ENCODE results near the gene KIF21A.

DNA sequence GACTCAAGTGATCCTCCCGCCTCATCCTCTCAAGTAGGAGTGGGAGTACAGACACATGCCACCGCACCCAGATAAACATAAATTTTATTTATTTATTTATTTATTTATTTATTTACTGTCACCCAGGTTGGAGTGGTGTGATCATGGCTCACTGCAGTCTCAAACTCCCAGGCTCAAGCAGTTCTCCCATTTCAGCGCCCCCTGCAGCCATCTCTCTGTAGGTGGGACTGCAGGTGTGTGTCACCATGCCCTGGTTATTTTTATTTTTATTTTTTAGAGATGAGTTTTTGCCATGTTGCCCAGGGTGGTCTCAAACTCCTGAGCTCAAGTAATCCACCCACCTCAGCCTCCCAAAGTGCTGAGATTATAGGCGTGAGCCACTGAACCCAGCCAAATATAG is 33.2 kb upstream of the KIF21A start:
- TF ChIP-seq, protein P1, sequence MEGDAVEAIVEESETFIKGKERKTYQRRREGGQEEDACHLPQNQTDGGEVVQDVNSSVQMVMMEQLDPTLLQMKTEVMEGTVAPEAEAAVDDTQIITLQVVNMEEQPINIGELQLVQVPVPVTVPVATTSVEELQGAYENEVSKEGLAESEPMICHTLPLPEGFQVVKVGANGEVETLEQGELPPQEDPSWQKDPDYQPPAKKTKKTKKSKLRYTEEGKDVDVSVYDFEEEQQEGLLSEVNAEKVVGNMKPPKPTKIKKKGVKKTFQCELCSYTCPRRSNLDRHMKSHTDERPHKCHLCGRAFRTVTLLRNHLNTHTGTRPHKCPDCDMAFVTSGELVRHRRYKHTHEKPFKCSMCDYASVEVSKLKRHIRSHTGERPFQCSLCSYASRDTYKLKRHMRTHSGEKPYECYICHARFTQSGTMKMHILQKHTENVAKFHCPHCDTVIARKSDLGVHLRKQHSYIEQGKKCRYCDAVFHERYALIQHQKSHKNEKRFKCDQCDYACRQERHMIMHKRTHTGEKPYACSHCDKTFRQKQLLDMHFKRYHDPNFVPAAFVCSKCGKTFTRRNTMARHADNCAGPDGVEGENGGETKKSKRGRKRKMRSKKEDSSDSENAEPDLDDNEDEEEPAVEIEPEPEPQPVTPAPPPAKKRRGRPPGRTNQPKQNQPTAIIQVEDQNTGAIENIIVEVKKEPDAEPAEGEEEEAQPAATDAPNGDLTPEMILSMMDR (IDR thresholded peaks at IDR 0.05) = no peak
- no peak for TF ChIP-seq POLR2A (IDR thresholded peaks at IDR 0.05)

Data from testis (tissue), 2 donors.